Activated CD4-positive, alpha-beta T cell treated with anti-CD3 and anti-CD28 coated beads, Interleukin-2, amount 10 ng/mL, durations not matched to agents 7 days and 5 days (primary cell): ENCODE data around the gene NTN1. TPM values are rescaled to one million over a fixed set of nuclear protein-coding genes. Genes with fewer than 3 reads are reported as not detected.

ENCODE experiments used
- CTCF ChIA-PET: fragments of 350-600 bp; sonication (Branson Sonifier 250); formaldehyde crosslinking; loops from one replicate; lab custom pipeline; 2021; ENCODE audit warnings: antibody characterized with exemption; lab: Charles Lee
- POLR2A ChIA-PET: fragments of 350-600 bp; sonication (Branson Sonifier 250); formaldehyde crosslinking; loops from one replicate; lab custom pipeline; 2021; ENCODE audit warnings: antibody characterized with exemption; lab: Charles Lee
- DNase-seq: peaks from one replicate; pipeline ENCODE4 v3.0.0-alpha.2; 2020
- H3K27ac Mint-ChIP-seq: one replicate; pipeline ENCODE4 v1.8.0; 2021; ENCODE audit warnings: mild to moderate bottlenecking, moderate library complexity, mixed read lengths
- H3K27me3 Mint-ChIP-seq: one replicate; pipeline ENCODE4 v1.8.0; 2021; ENCODE audit warnings: mixed read lengths
- H3K36me3 Mint-ChIP-seq: one replicate; pipeline ENCODE4 v1.8.0; 2021; ENCODE audit warnings: low read depth, mixed read lengths
- H3K4me1 Mint-ChIP-seq: one replicate; pipeline ENCODE4 v1.8.0; 2021; ENCODE audit warnings: mixed read lengths
- H3K4me3 Mint-ChIP-seq: one replicate; pipeline ENCODE4 v1.8.0; 2021; ENCODE audit warnings: mild to moderate bottlenecking, moderate library complexity, mixed read lengths
- H3K9me3 Mint-ChIP-seq: one replicate; pipeline ENCODE4 v1.8.0; 2021; ENCODE audit warnings: mixed read lengths
- total RNA-seq, 2 experiments: library from RNA; stranded (reverse); gene quantifications; one replicate each; pipeline ENCODE4 v1.2.3, GENCODE V29; 2021

The NTN1 gene
- total RNA-seq, 2 experiments from 2014 or later = 0.02 to 0.10 TPM

DNA sequence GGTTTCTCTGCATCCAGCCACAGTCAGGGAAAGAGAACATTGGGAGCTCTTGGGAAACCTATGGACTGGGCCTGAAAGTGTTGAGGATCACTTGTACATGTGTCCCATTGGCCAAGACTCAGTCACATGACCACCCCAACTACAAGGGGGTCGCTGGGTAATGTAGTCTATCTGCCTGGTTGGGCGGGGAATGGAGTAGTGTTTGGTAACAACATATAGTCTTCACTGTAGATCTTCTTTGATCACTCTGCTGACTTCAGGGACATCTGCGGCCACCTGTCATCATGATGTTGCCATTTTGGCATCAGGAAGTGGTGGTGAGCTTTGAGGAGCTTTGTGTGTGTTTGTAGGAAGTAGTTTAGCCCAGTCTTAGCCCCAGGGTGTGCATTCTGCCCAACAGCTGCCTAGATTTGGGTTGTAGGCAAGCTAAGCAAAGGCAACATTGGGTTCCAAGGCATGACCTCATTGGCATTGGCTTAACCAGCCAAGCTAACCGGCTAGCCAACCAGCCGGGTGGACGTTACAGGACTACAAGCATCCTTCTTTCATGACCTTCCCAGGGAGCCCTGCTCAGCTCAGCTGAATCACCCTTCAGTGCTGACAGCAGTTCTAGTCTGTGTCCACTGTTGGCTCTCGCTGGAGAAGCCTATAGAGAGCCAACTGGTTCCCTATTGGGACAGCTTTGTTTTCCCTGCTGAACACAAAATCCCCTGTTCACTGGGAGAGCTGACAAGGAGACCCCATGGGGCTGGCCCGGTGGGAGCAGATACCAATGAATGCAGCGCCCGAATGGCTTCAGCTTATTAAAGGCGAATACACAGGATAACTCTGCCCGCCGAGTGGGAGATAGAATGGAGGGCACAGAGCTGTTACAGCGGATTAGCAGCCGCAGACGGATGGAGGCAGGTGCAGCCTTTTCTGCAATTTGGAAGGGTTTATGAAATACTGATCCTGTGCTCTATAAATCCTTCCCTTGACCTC lies 178.6 kb downstream of the NTN1 start:
- H3K27me3 Mint-ChIP-seq = no peaks in the 10 kb centered on the region
- no peaks in the 10 kb centered on the region for H3K36me3 Mint-ChIP-seq
- H3K4me1 Mint-ChIP-seq = peaks cover 10% of the 10 kb centered on the region
- H3K9me3 Mint-ChIP-seq = no peaks in the 10 kb centered on the region
- CTCF ChIA-PET = interaction anchor here (0.6 kb wide), 2 partner anchors 18 to 155 kb away, joined by 3 to 6 read pairs; no protein-coding TSS in a partner anchor
- DNase-seq = no peak
- POLR2A ChIA-PET = no interaction called here
- no peak overlapping the region for H3K27ac Mint-ChIP-seq
- no peak overlapping the region for H3K4me3 Mint-ChIP-seq

DNA sequence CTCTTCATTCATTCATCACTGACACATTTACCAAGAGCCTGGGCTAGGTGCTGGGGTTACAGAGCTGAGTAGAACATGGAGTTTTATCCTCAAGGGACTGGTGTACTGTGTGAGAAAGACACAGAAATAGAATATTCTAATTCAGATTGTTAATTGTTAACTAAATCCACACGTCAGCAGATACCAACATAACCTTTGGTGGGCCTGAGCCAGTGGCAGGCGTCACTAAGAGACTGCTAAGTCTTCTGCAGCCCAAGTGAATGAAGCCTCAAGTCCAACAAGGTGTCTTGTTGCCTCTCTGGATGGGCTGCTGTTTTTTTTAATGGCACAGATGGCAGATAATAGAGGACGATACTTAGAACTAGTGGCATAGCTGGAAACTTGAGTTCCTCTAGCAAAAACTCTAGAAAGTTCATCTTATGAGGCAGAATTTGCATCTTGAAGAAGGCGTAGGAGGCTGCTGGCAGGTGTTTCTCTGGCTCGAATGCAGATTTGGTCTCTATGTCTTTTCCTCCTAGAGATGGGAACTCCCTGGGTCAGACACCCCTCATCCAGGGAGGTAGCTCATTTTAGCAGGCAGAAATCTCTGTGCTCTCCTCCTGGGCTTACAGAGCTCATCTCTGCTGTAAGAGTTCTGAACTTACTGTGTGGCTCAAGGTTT lies 179.5 kb downstream of the NTN1 start:
- Mint-ChIP-seq H3K4me3 (no peak overlapping the region), H3K9me3 (no peaks in the 10 kb centered on the region), H3K27me3 (no peaks in the 10 kb centered on the region), H3K36me3 (no peaks in the 10 kb centered on the region), H3K4me1 (peaks cover 12% of the 10 kb centered on the region), H3K27ac (no peak overlapping the region)
- CTCF ChIA-PET = interaction anchor here (0.6 to 0.7 kb wide), 2 partner anchors 9 to 154 kb away, joined by 4 to 6 read pairs; no protein-coding TSS in a partner anchor
- POLR2A ChIA-PET = no interaction called here
- DNase-seq = no peak

DNA sequence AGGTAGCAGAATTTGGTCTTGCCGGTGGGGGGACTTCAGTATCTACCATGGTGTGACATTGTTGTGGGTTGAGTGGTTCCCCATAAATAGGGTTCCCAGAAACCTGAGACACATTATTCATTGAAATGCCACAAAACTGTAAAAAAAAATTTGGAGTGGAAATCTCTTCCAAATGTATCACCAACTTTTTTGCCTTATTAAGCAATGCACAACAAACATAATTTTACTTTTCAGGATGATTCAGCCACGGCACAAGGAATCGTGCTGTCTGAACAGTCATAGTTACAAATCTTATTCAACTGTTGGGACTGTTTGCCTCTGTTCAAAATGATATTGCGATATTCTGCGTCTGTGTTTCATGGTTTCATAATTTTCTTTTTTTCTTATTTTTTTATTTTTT lies 181.2 kb downstream of the NTN1 start:
- no peak overlapping the region for H3K27ac Mint-ChIP-seq
- ChIA-PET CTCF (no interaction called here), POLR2A (no interaction called here)
- H3K4me1 Mint-ChIP-seq = peaks cover 12% of the 10 kb centered on the region
- no peaks in the 10 kb centered on the region for H3K9me3 Mint-ChIP-seq
- H3K4me3 Mint-ChIP-seq = no peak overlapping the region
- H3K36me3 Mint-ChIP-seq = no peaks in the 10 kb centered on the region
- H3K27me3 Mint-ChIP-seq = no peaks in the 10 kb centered on the region
- no peak for DNase-seq

DNA sequence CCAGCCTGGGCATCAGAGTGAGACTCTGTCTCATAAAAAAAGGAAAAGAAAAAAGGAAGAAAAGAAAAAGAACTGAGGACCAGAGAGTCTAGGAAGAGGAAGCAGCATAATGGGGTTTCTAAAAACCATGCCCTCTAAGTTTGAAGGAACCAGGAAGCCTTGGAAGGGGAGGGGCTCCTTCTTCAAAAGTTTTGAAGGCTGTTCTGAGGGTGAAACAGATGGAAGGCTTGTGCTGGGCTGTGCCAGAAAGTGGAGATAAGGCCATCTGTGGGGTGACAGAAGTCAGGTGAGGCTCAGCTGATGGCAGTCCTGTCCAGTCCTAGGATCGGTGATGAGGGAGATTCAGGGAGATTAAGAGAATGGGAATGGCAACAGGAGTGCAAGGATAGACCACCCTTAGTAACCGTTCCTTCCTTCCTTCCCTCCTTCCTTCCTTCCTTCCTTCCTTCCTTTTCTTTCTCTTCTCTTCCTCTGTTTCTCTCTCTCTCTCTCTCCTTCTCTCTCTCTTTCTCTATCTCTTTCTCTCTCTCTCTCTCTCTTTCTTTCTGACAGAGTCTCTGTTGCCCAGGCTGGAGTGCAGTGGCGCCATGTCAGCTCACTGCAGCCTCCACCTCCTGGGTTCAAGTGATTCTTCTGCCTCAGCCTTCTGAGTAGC lies 182.6 kb downstream of the NTN1 start:
- H3K9me3 Mint-ChIP-seq = no peaks in the 10 kb centered on the region
- H3K36me3 Mint-ChIP-seq = no peaks in the 10 kb centered on the region
- no peak for DNase-seq
- no peak overlapping the region for H3K27ac Mint-ChIP-seq
- peaks cover 12% of the 10 kb centered on the region for H3K4me1 Mint-ChIP-seq
- no peak overlapping the region for H3K4me3 Mint-ChIP-seq
- CTCF ChIA-PET = no interaction called here
- POLR2A ChIA-PET = no interaction called here
- no peaks in the 10 kb centered on the region for H3K27me3 Mint-ChIP-seq

DNA sequence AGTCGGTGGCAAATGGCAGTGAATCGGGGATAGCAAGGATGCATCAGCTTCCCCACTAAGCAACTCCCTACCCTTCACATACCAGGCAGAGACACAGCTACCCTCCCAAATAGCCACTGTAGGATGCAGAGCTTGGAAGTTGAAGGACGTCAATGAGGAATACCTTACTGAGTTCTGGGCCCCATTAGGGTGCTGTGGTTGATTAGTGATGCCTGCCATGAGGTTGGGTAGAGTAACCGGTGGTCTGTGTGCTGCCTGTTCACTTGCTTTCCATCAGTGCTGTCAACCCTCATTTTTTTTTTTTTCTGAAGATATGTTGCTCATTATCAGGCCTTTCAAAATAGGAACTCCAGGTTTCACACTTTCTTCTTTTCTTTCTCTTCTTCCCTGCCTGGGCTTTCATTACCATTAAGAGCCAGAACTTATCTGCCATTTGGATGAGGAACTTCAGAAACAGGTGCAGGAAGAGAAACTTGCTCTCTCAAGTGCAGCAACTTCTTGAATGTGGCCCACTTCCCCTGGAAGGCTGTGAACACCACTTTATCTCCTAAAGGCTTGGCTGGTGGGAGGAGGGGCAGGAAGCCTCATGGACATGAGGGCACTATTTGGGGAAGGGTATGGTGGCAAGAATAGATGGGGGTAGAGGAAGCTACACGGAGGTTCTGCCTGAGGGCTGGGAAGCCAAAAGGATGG lies 183.5 kb downstream of the NTN1 start:
- ChIA-PET CTCF (no interaction called here), POLR2A (no interaction called here)
- no peak overlapping the region for H3K4me3 Mint-ChIP-seq
- H3K36me3 Mint-ChIP-seq = no peaks in the 10 kb centered on the region
- H3K27me3 Mint-ChIP-seq = no peaks in the 10 kb centered on the region
- H3K9me3 Mint-ChIP-seq = no peaks in the 10 kb centered on the region
- peak overlapping the region; percentile 41 for H3K27ac Mint-ChIP-seq
- DNase-seq = no peak
- H3K4me1 Mint-ChIP-seq = peaks cover 12% of the 10 kb centered on the region

DNA sequence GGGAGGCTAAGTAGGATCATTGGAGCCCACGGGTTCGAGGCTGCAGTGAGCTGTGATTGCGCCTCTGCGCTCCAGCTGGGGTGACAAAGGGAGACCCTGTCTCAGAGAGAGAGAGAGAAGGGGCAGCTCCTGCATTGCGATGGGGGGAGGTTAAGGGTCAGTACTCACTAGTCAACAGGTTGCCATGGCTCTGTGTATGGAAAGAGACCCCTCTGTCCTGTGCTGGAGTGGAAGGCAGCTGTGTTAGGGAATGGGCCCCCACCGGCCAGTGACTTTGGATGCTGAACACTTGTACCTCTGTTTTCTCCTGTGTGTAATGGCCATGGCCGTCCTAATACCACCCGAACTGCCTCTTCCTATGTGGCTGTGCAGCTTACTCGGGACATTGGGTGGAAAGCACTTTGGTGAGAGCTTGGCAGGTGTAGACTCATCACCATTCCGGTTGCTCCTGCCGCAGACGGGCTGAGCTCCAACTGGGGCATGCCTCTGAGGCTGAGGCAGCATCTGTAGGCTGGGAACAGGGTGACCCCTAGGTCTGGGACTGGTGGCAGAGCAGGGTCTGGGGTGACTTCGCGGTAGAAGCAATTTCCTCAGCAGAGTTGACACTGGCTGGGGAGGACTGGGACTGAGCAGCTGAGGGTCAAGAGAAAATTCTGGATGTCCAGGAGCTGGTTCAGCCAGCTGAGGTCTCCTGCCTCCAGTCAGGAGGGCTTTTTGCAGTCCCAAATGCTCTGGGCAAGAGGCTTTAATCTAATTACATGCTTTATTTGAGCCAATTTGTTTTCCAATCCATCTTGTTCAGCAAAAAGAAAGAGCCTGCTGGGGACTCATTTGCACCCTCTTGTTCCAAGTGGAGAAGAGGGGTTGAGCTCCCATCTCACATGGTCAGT lies 184.5 kb downstream of the NTN1 start:
- Mint-ChIP-seq H3K36me3 (no peaks in the 10 kb centered on the region), H3K4me1 (peaks cover 12% of the 10 kb centered on the region), H3K27ac (peak overlapping the region; percentile 36), H3K9me3 (no peaks in the 10 kb centered on the region), H3K27me3 (no peaks in the 10 kb centered on the region), H3K4me3 (no peak overlapping the region)
- ChIA-PET POLR2A (no interaction called here), CTCF (no interaction called here)
- DNase-seq = no peak

DNA sequence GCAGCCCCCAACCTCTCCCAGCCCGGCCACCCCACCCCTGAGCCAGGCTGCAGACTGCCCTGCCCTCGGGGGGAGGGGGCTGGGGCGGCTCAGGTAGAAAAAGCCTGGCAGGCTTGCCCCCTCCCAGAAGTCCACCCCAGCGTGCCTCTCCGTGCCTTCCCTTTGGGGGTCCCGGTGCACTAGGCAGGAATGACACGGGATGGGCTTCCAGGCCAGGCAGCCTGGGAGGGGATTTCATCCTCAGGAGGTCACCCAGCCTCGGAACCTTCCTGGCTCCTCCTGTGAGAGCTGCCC lies 185.0 kb downstream of the NTN1 start:
- no peaks in the 10 kb centered on the region for H3K27me3 Mint-ChIP-seq
- H3K4me3 Mint-ChIP-seq = no peak overlapping the region
- H3K27ac Mint-ChIP-seq = no peak overlapping the region
- peaks cover 12% of the 10 kb centered on the region for H3K4me1 Mint-ChIP-seq
- no peaks in the 10 kb centered on the region for H3K36me3 Mint-ChIP-seq
- ChIA-PET CTCF (no interaction called here), POLR2A (no interaction called here)
- no peaks in the 10 kb centered on the region for H3K9me3 Mint-ChIP-seq
- no peak for DNase-seq

DNA sequence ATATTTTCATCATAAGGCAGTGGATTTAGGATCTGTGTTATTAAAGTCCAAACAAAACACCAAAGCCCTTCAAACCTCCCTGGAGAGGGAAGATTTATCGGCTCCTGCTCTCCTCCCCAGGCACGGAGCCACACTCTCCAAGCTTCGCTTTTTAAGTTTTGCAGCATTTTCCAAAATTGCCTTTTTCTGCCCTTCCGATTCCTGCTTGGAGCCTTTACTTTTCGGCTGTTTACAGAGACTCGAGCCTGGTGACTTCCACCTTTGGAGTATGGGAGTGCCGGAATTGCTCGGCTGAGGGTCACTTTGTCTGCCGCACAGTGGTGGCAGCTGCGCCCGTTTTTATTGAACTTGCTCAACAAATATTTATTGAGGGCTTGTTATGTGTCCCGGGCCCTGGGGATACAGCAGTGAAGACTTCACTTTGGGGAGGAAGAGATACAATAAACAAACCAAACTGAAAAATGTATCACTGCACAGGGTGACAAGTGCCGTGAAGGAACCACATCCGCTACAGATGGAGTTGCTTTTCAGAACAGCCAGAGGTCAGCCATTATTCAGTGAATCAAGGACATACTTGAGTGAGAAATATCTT lies 185.5 kb downstream of the NTN1 start:
- no peaks in the 10 kb centered on the region for H3K27me3 Mint-ChIP-seq
- H3K27ac Mint-ChIP-seq = no peak overlapping the region
- no peak overlapping the region for H3K4me3 Mint-ChIP-seq
- ChIA-PET POLR2A (no interaction called here), CTCF (no interaction called here)
- H3K9me3 Mint-ChIP-seq = no peaks in the 10 kb centered on the region
- H3K4me1 Mint-ChIP-seq = peaks cover 12% of the 10 kb centered on the region
- no peaks in the 10 kb centered on the region for H3K36me3 Mint-ChIP-seq
- no peak for DNase-seq

DNA sequence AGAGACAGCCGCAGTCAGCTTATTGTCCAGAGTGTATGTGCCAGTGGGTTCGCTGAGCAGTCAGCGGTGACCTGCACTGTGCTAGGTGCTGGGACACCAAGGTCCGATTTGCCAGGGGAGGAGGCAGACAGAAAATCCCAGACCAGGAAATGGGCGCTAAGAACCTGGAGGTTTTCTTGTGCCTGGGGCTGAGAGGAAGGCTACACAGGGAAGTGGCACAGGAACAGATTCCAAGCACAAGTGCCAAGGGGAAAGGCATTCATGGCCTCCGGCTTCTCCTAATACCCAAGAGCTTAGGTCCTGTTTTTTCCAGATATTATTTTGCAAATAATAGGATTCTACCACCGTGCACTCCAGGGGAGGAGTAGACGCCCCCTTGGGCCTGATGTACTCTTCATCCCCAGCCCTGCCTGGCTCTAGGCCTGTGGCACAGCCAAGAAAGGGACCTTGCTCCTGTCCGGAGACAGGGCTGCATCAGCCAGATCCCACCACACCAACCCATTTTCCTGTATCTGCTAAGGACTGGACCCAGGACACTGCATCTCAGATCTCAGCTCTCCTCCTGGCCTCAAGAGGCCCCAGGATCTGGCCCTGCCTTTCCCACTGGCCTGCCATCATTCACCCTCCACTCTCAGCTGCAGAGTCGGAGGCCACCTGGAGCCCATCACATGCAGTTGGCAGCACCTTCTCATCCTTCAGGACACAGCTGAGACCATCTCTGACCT lies 187.2 kb downstream of the NTN1 start:
- Mint-ChIP-seq H3K27me3 (no peaks in the 10 kb centered on the region), H3K4me1 (peaks cover 6% of the 10 kb centered on the region), H3K36me3 (no peaks in the 10 kb centered on the region), H3K4me3 (no peak overlapping the region), H3K9me3 (no peaks in the 10 kb centered on the region), H3K27ac (no peak overlapping the region)
- DNase-seq = no peak
- POLR2A ChIA-PET = no interaction called here
- CTCF ChIA-PET = no interaction called here

DNA sequence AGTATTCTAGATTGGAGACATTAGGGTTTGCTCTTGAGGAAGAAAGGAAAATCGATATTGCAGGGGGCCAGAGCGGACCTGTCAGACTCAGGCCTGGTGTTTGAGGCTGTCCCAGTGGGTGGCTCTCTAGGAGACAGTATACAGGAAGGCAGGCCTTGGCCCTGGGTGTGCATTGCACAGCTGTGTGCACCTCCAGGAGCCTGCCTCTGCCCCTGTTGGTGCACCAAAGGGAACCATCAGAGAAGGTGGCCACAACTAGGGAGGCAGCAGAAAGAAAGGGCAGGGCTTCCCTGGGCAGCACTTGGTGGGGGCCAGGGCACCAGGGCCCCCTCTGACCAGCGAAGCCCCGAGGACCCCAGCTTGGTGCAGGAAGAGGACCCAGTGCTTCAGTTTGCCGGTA lies 188.0 kb downstream of the NTN1 start:
- H3K9me3 Mint-ChIP-seq = no peaks in the 10 kb centered on the region
- POLR2A ChIA-PET = no interaction called here
- no peak for DNase-seq
- no peaks in the 10 kb centered on the region for H3K36me3 Mint-ChIP-seq
- H3K27me3 Mint-ChIP-seq = no peaks in the 10 kb centered on the region
- H3K4me3 Mint-ChIP-seq = no peak overlapping the region
- H3K27ac Mint-ChIP-seq = no peak overlapping the region
- CTCF ChIA-PET = no interaction called here
- H3K4me1 Mint-ChIP-seq = peaks cover 3% of the 10 kb centered on the region

DNA sequence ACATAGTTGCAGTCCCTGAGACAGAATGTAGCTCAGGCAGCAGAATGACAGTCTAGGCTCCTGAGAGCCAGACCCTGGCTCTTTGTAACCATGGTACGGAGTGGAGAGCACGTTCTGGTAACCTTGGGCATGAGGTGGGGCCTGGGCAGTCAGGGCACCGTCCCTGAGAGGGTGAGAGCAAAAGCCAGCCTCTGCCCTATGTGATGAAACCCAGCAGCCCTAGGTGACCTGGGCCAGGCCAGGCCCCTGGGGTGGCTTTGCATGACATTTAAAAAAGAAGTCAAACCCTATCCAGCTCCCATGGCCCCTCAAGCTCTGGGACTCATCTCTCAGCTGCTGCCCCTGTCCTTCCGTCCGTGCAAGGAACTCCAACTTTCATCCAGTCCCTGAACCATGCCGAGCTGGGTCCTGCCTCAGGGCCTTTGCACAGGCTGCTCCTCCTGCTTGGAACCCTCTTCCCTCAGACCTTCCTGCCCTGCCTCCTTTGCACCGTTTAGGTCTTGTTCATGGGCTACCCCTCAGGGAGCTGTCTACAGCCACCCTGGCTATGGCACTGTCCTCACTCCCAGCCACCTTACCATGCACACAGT lies 188.6 kb downstream of the NTN1 start:
- DNase-seq = no peak
- Mint-ChIP-seq H3K36me3 (no peaks in the 10 kb centered on the region), H3K27ac (no peak overlapping the region), H3K9me3 (no peaks in the 10 kb centered on the region), H3K4me1 (peaks cover 2% of the 10 kb centered on the region), H3K4me3 (no peak overlapping the region), H3K27me3 (no peaks in the 10 kb centered on the region)
- ChIA-PET CTCF (no interaction called here), POLR2A (no interaction called here)
